ENCODE data around the gene TRIM22. TPM values are rescaled to one million over a fixed set of nuclear protein-coding genes. Genes with fewer than 3 reads are reported as not detected.

Gene TRIM22
- total and polyA plus RNA-seq, 2 donors (not counting 1 experiment from before 2014, with no cell fraction given), result 108 to 112 TPM

- no peak for TF ChIP-seq EZH2 (IDR thresholded peaks at IDR 0.05; ENCODE audit: low read length, missing control alignments)
- TF ChIP-seq, protein P1, sequence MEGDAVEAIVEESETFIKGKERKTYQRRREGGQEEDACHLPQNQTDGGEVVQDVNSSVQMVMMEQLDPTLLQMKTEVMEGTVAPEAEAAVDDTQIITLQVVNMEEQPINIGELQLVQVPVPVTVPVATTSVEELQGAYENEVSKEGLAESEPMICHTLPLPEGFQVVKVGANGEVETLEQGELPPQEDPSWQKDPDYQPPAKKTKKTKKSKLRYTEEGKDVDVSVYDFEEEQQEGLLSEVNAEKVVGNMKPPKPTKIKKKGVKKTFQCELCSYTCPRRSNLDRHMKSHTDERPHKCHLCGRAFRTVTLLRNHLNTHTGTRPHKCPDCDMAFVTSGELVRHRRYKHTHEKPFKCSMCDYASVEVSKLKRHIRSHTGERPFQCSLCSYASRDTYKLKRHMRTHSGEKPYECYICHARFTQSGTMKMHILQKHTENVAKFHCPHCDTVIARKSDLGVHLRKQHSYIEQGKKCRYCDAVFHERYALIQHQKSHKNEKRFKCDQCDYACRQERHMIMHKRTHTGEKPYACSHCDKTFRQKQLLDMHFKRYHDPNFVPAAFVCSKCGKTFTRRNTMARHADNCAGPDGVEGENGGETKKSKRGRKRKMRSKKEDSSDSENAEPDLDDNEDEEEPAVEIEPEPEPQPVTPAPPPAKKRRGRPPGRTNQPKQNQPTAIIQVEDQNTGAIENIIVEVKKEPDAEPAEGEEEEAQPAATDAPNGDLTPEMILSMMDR (conservative IDR thresholded peaks at IDR 0.05 in 1 of 2, IDR thresholded peaks at IDR 0.05 in 1 of 2; ENCODE audit: low read depth in 1 of 2, low read length in 2 of 2), result no peak
- H3K9ac ChIP-seq (ENCODE audit: insufficient read depth, low read length), result no peak overlapping the region
- H2AFZ ChIP-seq (ENCODE audit: low read length), result no peak overlapping the region
- DNase-seq (ENCODE audit: low read depth in 2 of 2), result no peak
- no peaks in the 10 kb centered on the region for H3K27me3 ChIP-seq (ENCODE audit: control insufficient read depth, insufficient read depth, low read length)
- H3K4me2 ChIP-seq (ENCODE audit: extremely low read depth, insufficient read depth, low read length), result no peak overlapping the region
- H3K27ac ChIP-seq (ENCODE audit: insufficient read depth, low read length), result no peak overlapping the region
- no peak overlapping the region for H3K4me3 ChIP-seq (replicated peaks in 1 of 4; ENCODE audit: control extremely low read depth in 1 of 4, insufficient read depth in 1 of 4, low read depth in 3 of 4, low read length in 4 of 4)
- H3K36me3 ChIP-seq (ENCODE audit: control insufficient read depth, insufficient read depth, low read length), result peaks cover 1% of the 10 kb centered on the region
- no peaks in the 10 kb centered on the region for H4K20me1 ChIP-seq (ENCODE audit: control insufficient read depth, extremely low read depth, insufficient read depth, low read length)
- H3K9me3 ChIP-seq (ENCODE audit: control insufficient read depth, insufficient read depth, low read depth, low read length), result no peaks in the 10 kb centered on the region
- no peaks in the 10 kb centered on the region for H3K4me1 ChIP-seq (ENCODE audit: control insufficient read depth, extremely low read depth, insufficient read depth, low read length)
- no peaks in the 10 kb centered on the region for H3K79me2 ChIP-seq (ENCODE audit: control insufficient read depth, insufficient read depth, low read length)
These were observed 23.7 kb upstream of the TRIM22 start for GRCh38 chr11:5665746-5666401.

- Histone ChIP-seq H3K4me3 (replicated peaks in 1 of 4; ENCODE audit: control extremely low read depth in 1 of 4, insufficient read depth in 1 of 4, low read depth in 3 of 4, low read length in 4 of 4) (no peak overlapping the region), H3K4me1 (ENCODE audit: control insufficient read depth, extremely low read depth, insufficient read depth, low read length) (no peaks in the 10 kb centered on the region), H2AFZ (ENCODE audit: low read length) (no peak overlapping the region), H3K36me3 (ENCODE audit: control insufficient read depth, insufficient read depth, low read length) (peaks cover 1% of the 10 kb centered on the region), H3K27ac (ENCODE audit: insufficient read depth, low read length) (no peak overlapping the region), H4K20me1 (ENCODE audit: control insufficient read depth, extremely low read depth, insufficient read depth, low read length) (no peaks in the 10 kb centered on the region), H3K79me2 (ENCODE audit: control insufficient read depth, insufficient read depth, low read length) (no peaks in the 10 kb centered on the region), H3K9ac (ENCODE audit: insufficient read depth, low read length) (no peak overlapping the region), H3K27me3 (ENCODE audit: control insufficient read depth, insufficient read depth, low read length) (no peaks in the 10 kb centered on the region), H3K4me2 (ENCODE audit: extremely low read depth, insufficient read depth, low read length) (no peak overlapping the region), H3K9me3 (ENCODE audit: control insufficient read depth, insufficient read depth, low read depth, low read length) (no peaks in the 10 kb centered on the region)
- DNase-seq (ENCODE audit: low read depth in 2 of 2), result peak in 1 of 2 donors; percentile 46
- TF ChIP-seq, protein P1 (conservative IDR thresholded peaks at IDR 0.05 in 1 of 2, IDR thresholded peaks at IDR 0.05 in 1 of 2; ENCODE audit: low read depth in 1 of 2, low read length in 2 of 2), result no peak
- no peak for TF ChIP-seq EZH2 (IDR thresholded peaks at IDR 0.05; ENCODE audit: low read length, missing control alignments)
These were observed 23.2 kb upstream of the TRIM22 start for GRCh38 chr11:5666402-5666793.

DNA sequence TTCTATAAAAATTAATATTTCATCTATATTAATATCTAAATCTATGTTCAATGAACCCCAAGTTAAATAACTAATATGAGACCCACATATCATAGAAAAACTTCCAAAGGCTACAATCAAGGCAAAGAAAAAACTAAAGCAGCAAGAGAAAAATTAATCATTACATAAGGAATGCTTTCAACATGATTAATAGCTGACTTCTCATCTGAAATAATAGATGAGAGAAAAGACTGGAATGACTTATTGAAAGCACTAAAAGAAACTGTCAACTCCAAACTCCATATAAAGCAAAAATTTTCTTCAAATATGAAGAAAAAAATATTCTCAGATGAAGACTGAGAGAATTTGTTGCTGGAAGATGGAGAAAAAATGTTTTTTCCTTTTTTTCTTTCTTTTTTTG, 17.8 kb upstream of the TRIM22 start:
- Histone ChIP-seq H2AFZ (ENCODE audit: low read length) (no peak overlapping the region), H3K4me3 (replicated peaks in 1 of 4; ENCODE audit: control extremely low read depth in 1 of 4, insufficient read depth in 1 of 4, low read depth in 3 of 4, low read length in 4 of 4) (no peak overlapping the region), H3K27me3 (ENCODE audit: control insufficient read depth, insufficient read depth, low read length) (no peaks in the 10 kb centered on the region), H3K36me3 (ENCODE audit: control insufficient read depth, insufficient read depth, low read length) (peaks cover 1% of the 10 kb centered on the region), H3K4me1 (ENCODE audit: control insufficient read depth, extremely low read depth, insufficient read depth, low read length) (no peaks in the 10 kb centered on the region), H3K27ac (ENCODE audit: insufficient read depth, low read length) (no peak overlapping the region), H3K79me2 (ENCODE audit: control insufficient read depth, insufficient read depth, low read length) (peaks cover 2% of the 10 kb centered on the region), H3K4me2 (ENCODE audit: extremely low read depth, insufficient read depth, low read length) (no peak overlapping the region), H3K9me3 (ENCODE audit: control insufficient read depth, insufficient read depth, low read depth, low read length) (no peaks in the 10 kb centered on the region), H3K9ac (ENCODE audit: insufficient read depth, low read length) (no peak overlapping the region), H4K20me1 (ENCODE audit: control insufficient read depth, extremely low read depth, insufficient read depth, low read length) (no peaks in the 10 kb centered on the region)
- peak in 1 of 2 donors; percentile 13 for DNase-seq (ENCODE audit: low read depth in 2 of 2)
- TF ChIP-seq, protein P1 (conservative IDR thresholded peaks at IDR 0.05 in 1 of 2, IDR thresholded peaks at IDR 0.05 in 1 of 2; ENCODE audit: low read depth in 1 of 2, low read length in 2 of 2), result no peak
- TF ChIP-seq EZH2 (IDR thresholded peaks at IDR 0.05; ENCODE audit: low read length, missing control alignments), result no peak
